Measurements from ENCODE around the gene SCARB1. TPM values are rescaled to one million over a fixed set of nuclear protein-coding genes. Genes with fewer than 3 reads are reported as not detected.

Gene SCARB1
- total RNA-seq, 1 experiment from 2014 or later, result 68.3 TPM

DNA sequence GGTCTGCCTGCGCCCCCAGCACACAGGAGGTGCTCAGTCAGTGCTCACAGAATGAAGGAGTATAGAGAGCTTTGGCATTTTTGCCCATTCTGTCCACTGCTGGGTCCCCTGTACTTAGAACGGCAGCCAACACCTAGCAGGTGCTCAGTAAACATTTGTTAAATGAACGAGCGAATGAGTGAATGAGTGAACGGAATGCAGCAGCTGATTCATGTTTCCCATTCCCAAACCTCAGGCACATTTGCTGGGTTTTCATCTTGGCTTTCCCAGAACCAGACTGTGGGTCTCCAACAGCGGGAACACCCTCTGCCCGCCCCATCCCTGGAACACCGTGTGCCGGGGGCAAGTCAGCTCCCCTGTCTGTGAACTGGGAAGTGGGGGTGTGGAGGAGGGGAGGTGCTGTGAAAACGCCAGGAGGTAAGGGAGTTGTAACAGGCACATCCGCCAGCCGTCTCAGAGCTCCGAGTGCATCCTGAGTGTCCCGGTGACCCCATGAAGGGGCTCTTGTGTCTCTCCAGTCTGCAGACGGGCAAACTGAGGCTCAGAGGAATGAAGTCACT, 47.3 kb downstream of the SCARB1 start:
- H3K4me3 Mint-ChIP-seq, result no peak overlapping the region
- H3K36me3 Mint-ChIP-seq, result peaks cover 37% of the 10 kb centered on the region
- ATAC-seq (no peak), DNase-seq (ENCODE audit: low spot score) (no peak)
- peaks cover 6% of the 10 kb centered on the region; the same call in 1 of the 2 replicates for H3K9me3 Mint-ChIP-seq
- no peaks in the 10 kb centered on the region for H3K27me3 Mint-ChIP-seq (ENCODE audit: low read depth)
- H3K4me1 Mint-ChIP-seq, result peaks cover 8% of the 10 kb centered on the region
- ChIA-PET POLR2A (no interaction called here), CTCF (no interaction called here)
- H3K27ac Mint-ChIP-seq, result peak overlapping the region; percentile 62
- TF ChIP-seq, protein P1, sequence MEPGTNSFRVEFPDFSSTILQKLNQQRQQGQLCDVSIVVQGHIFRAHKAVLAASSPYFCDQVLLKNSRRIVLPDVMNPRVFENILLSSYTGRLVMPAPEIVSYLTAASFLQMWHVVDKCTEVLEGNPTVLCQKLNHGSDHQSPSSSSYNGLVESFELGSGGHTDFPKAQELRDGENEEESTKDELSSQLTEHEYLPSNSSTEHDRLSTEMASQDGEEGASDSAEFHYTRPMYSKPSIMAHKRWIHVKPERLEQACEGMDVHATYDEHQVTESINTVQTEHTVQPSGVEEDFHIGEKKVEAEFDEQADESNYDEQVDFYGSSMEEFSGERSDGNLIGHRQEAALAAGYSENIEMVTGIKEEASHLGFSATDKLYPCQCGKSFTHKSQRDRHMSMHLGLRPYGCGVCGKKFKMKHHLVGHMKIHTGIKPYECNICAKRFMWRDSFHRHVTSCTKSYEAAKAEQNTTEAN (CRISPR knock-in tag; IDR thresholded peaks at IDR 0.05), result no peak
- TF ChIP-seq NFATC4 (CRISPR knock-in tag; IDR thresholded peaks at IDR 0.05), result no peak
- no peak for TF ChIP-seq FOXJ3 (CRISPR knock-in tag; IDR thresholded peaks at IDR 0.05; ENCODE audit: borderline replicate concordance)
- TF ChIP-seq, protein P2, sequence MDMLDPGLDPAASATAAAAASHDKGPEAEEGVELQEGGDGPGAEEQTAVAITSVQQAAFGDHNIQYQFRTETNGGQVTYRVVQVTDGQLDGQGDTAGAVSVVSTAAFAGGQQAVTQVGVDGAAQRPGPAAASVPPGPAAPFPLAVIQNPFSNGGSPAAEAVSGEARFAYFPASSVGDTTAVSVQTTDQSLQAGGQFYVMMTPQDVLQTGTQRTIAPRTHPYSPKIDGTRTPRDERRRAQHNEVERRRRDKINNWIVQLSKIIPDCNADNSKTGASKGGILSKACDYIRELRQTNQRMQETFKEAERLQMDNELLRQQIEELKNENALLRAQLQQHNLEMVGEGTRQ (CRISPR knock-in tag; IDR thresholded peaks at IDR 0.05), result no peak
- TF ChIP-seq CREB1 (CRISPR knock-in tag; IDR thresholded peaks at IDR 0.05), result no peak
- TF ChIP-seq TEAD1 (CRISPR knock-in tag; IDR thresholded peaks at IDR 0.05), result no peak
- TF ChIP-seq RELA (CRISPR knock-in tag; IDR thresholded peaks at IDR 0.05; ENCODE audit: borderline replicate concordance), result no peak
- TF ChIP-seq, protein P3, sequence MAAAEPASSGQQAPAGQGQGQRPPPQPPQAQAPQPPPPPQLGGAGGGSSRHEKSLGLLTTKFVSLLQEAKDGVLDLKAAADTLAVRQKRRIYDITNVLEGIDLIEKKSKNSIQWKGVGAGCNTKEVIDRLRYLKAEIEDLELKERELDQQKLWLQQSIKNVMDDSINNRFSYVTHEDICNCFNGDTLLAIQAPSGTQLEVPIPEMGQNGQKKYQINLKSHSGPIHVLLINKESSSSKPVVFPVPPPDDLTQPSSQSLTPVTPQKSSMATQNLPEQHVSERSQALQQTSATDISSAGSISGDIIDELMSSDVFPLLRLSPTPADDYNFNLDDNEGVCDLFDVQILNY (CRISPR knock-in tag; IDR thresholded peaks at IDR 0.05), result no peak
- TF ChIP-seq, protein P4, sequence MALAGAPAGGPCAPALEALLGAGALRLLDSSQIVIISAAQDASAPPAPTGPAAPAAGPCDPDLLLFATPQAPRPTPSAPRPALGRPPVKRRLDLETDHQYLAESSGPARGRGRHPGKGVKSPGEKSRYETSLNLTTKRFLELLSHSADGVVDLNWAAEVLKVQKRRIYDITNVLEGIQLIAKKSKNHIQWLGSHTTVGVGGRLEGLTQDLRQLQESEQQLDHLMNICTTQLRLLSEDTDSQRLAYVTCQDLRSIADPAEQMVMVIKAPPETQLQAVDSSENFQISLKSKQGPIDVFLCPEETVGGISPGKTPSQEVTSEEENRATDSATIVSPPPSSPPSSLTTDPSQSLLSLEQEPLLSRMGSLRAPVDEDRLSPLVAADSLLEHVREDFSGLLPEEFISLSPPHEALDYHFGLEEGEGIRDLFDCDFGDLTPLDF (CRISPR knock-in tag; IDR thresholded peaks at IDR 0.05), result no peak

DNA sequence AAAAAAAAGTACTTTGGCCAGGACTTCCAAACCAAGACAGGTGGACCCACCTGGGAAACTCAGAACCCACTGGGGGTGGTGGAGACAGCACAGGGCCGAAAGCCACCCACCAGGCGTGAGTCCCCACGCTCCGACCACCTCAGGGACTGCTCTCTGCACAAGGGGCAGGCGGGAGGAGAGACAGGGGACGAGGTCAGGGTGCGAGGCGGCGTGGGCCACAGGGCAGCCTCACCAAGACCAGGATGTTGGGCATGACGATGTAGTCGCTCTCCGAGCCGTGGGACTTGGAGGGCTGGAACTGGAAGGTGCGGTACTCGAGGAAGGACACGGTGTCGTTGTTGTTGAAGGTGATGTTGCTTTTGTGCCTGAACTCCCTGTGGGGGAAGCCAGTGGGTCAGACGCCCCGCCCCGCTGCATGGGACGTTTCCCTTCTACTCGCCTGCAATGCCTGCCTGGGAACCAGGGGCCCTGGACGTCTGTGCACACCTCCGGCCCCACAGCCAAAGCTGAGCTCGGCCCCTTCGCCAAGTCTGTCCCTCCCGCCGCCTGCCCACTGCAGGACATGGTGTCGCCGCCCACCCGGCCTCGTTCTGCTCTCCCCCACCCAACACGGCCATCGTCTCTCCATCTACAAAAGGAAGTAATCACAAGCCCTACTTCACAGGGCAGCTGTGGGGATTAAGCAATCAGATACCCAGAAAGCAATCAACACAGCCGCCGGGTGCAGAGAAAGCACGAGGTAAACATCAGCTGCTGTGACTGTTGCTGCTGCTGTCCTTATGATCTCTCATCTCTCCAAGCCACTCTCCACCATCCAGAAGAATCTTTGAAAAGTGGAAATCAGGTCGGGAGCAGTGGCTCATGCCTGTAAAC, 48.7 kb downstream of the SCARB1 start:
- no peak for TF ChIP-seq TCF7 (CRISPR knock-in tag; IDR thresholded peaks at IDR 0.05; ENCODE audit: low read depth)
- no peak for TF ChIP-seq TEAD1 (CRISPR knock-in tag; IDR thresholded peaks at IDR 0.05)
- TF ChIP-seq, protein P5, sequence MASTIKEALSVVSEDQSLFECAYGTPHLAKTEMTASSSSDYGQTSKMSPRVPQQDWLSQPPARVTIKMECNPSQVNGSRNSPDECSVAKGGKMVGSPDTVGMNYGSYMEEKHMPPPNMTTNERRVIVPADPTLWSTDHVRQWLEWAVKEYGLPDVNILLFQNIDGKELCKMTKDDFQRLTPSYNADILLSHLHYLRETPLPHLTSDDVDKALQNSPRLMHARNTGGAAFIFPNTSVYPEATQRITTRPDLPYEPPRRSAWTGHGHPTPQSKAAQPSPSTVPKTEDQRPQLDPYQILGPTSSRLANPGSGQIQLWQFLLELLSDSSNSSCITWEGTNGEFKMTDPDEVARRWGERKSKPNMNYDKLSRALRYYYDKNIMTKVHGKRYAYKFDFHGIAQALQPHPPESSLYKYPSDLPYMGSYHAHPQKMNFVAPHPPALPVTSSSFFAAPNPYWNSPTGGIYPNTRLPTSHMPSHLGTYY (CRISPR knock-in tag; IDR thresholded peaks at IDR 0.05), result no peak
- TF ChIP-seq, protein P6, sequence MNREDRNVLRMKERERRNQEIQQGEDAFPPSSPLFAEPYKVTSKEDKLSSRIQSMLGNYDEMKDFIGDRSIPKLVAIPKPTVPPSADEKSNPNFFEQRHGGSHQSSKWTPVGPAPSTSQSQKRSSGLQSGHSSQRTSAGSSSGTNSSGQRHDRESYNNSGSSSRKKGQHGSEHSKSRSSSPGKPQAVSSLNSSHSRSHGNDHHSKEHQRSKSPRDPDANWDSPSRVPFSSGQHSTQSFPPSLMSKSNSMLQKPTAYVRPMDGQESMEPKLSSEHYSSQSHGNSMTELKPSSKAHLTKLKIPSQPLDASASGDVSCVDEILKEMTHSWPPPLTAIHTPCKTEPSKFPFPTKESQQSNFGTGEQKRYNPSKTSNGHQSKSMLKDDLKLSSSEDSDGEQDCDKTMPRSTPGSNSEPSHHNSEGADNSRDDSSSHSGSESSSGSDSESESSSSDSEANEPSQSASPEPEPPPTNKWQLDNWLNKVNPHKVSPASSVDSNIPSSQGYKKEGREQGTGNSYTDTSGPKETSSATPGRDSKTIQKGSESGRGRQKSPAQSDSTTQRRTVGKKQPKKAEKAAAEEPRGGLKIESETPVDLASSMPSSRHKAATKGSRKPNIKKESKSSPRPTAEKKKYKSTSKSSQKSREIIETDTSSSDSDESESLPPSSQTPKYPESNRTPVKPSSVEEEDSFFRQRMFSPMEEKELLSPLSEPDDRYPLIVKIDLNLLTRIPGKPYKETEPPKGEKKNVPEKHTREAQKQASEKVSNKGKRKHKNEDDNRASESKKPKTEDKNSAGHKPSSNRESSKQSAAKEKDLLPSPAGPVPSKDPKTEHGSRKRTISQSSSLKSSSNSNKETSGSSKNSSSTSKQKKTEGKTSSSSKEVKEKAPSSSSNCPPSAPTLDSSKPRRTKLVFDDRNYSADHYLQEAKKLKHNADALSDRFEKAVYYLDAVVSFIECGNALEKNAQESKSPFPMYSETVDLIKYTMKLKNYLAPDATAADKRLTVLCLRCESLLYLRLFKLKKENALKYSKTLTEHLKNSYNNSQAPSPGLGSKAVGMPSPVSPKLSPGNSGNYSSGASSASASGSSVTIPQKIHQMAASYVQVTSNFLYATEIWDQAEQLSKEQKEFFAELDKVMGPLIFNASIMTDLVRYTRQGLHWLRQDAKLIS (CRISPR knock-in tag; IDR thresholded peaks at IDR 0.05; ENCODE audit: borderline replicate concordance), result no peak
- TF ChIP-seq SMAD4 (CRISPR knock-in tag; IDR thresholded peaks at IDR 0.05), result no peak
- TF ChIP-seq NR3C1 (CRISPR knock-in tag; conservative IDR thresholded peaks at IDR 0.05; ENCODE audit: low read depth), result no peak
- TF ChIP-seq ZNF416 (CRISPR knock-in tag; IDR thresholded peaks at IDR 0.05), result no peak
- TF ChIP-seq ZNF396 (CRISPR knock-in tag; IDR thresholded peaks at IDR 0.05; ENCODE audit: borderline replicate concordance), result no peak
- ATAC-seq (no peak), DNase-seq (ENCODE audit: low spot score) (no peak)
- POLR2A ChIA-PET, result no interaction called here
- no peaks in the 10 kb centered on the region for H3K27me3 Mint-ChIP-seq (ENCODE audit: low read depth)
- H3K36me3 Mint-ChIP-seq, result peaks cover 39% of the 10 kb centered on the region
- CTCF ChIA-PET, result no interaction called here
- H3K9me3 Mint-ChIP-seq, result peaks cover 6% of the 10 kb centered on the region; the same call in 1 of the 2 replicates
- H3K4me1 Mint-ChIP-seq, result peaks cover 4% of the 10 kb centered on the region
- H3K27ac Mint-ChIP-seq, result 0 out of 2 replicates have a peak overlapping the region, but pooled peaks have one; percentile 41
- H3K4me3 Mint-ChIP-seq, result no peak overlapping the region

All from WTC11 (cell line).